HEK293 (cell line): Measurements from ENCODE around the gene CTIF.

Source experiments
- CTCF ChIA-PET: fragments of 350-600 bp; formaldehyde crosslinking; extraction: SDS; loops from one replicate; lab custom pipeline; 2021; ENCODE audit warnings: antibody characterized with exemption; lab: Yijun Ruan, JAX
- POLR2A ChIA-PET: fragments of 300-600 bp; formaldehyde crosslinking; extraction: SDS; loops from one replicate; lab custom pipeline; 2020; ENCODE audit warnings: antibody characterized with exemption, inconsistent platforms; lab: Yijun Ruan, JAX
- H3K27ac ChIP-seq: fragments of 200-500 bp; sonication (Bioruptor generic); 2 replicates; pipeline ENCODE4 v1.5.1; 2014; ENCODE audit warnings: low read depth, low read length, control low read depth, inconsistent platforms; ENCODE audit errors: extremely low read depth
- H3K36me3 ChIP-seq, 2 experiments: fragments of 200-500 bp in 1 of 2; sonication (Bioruptor generic) in 1 of 2; 1 replicate in 1 of 2; 2 replicates in 1 of 2; pipeline ENCODE4 v1.5.1; 2014 to 2017; ENCODE audit warnings: inconsistent platforms in 2 of 2, low read length in 2 of 2; ENCODE audit not compliant: control insufficient read depth in 2 of 2, insufficient read depth in 1 of 2
- H3K4me1 ChIP-seq: fragments of 200-500 bp; sonication (Bioruptor generic); 2 replicates; pipeline ENCODE4 v1.5.1; 2014; ENCODE audit warnings: mild to moderate bottlenecking, low read length, inconsistent platforms; ENCODE audit not compliant: control insufficient read depth, insufficient read depth
- H3K4me3 ChIP-seq: 2 replicates; pipeline ENCODE4 v1.5.1; 2011; ENCODE audit warnings: low read depth, mild to moderate bottlenecking, control low read depth, low read length, moderate library complexity
- H3K9me3 ChIP-seq: fragments of 200-500 bp; sonication (Bioruptor generic); 2 replicates; pipeline ENCODE4 v1.5.1; 2014; ENCODE audit warnings: low read depth, low read length, inconsistent platforms; ENCODE audit not compliant: control insufficient read depth, insufficient read depth
- AEBP2 ChIP-seq: fragments of 450-650 bp; formaldehyde crosslinking; IDR thresholded peaks from 2 replicates; pipeline ENCODE4 v1.5.1; 2016; ENCODE audit warnings: missing biosample characterization, missing genetic modification characterization, borderline replicate concordance
- CTCF ChIP-seq: fragments of 450-650 bp; formaldehyde crosslinking; IDR thresholded peaks from 2 replicates; pipeline ENCODE4 v1.5.1; 2016; ENCODE audit warnings: missing biosample characterization, missing genetic modification characterization
- ELK4 ChIP-seq: IDR thresholded peaks from 2 replicates; pipeline ENCODE4 v1.6.1; 2011; ENCODE audit warnings: mild to moderate bottlenecking, low read depth, low read length, borderline replicate concordance
- PRDM1 ChIP-seq: fragments of 450-650 bp; formaldehyde crosslinking; IDR thresholded peaks from 2 replicates; pipeline ENCODE4; 2016; ENCODE audit warnings: missing biosample characterization, missing genetic modification characterization
- SCRT1 ChIP-seq: fragments of 450-650 bp; formaldehyde crosslinking; IDR thresholded peaks from 2 replicates; pipeline ENCODE4 v1.5.1; 2016; ENCODE audit warnings: missing biosample characterization, missing genetic modification characterization, borderline replicate concordance
- SETDB1 ChIP-seq: IDR thresholded peaks from one replicate; pipeline ENCODE4 v1.6.1; 2017; ENCODE audit warnings: mild to moderate bottlenecking, low read length, moderate library complexity, mixed read lengths; ENCODE audit not compliant: insufficient read length
- TSHZ1 ChIP-seq: fragments of 450-650 bp; formaldehyde crosslinking; IDR thresholded peaks from 2 replicates; pipeline ENCODE4 v1.5.1; 2016; ENCODE audit warnings: missing biosample characterization, missing genetic modification characterization, borderline replicate concordance
- WT1 ChIP-seq: fragments of 450-650 bp; formaldehyde crosslinking; IDR thresholded peaks from 2 replicates; pipeline ENCODE4 v1.5.1; 2016; ENCODE audit warnings: missing biosample characterization, missing genetic modification characterization
- ZFP41 ChIP-seq: fragments of 450-650 bp; formaldehyde crosslinking; IDR thresholded peaks from 2 replicates; pipeline ENCODE4 v1.5.1; 2016; ENCODE audit warnings: missing biosample characterization, missing genetic modification characterization, borderline replicate concordance
- ZFP69B ChIP-seq: fragments of 450-650 bp; formaldehyde crosslinking; IDR thresholded peaks from 2 replicates; pipeline ENCODE4 v1.5.1; 2016; ENCODE audit warnings: missing biosample characterization, missing genetic modification characterization
- ZNF221 ChIP-seq: fragments of 450-650 bp; formaldehyde crosslinking; IDR thresholded peaks from 2 replicates; pipeline ENCODE4 v1.5.1; 2017; ENCODE audit warnings: missing biosample characterization, missing genetic modification characterization, borderline replicate concordance
- ZNF239 ChIP-seq: fragments of 450-650 bp; formaldehyde crosslinking; IDR thresholded peaks from 2 replicates; pipeline ENCODE4 v1.5.1; 2016; ENCODE audit warnings: missing biosample characterization, missing genetic modification characterization
- ZNF266 ChIP-seq: fragments of 450-650 bp; formaldehyde crosslinking; IDR thresholded peaks from 2 replicates; pipeline ENCODE4 v1.5.1; 2016; ENCODE audit warnings: missing biosample characterization, missing genetic modification characterization, low read depth
- ZNF350 ChIP-seq: fragments of 450-650 bp; formaldehyde crosslinking; IDR thresholded peaks from 2 replicates; pipeline ENCODE4 v1.5.0; 2017; ENCODE audit warnings: missing biosample characterization, mild to moderate bottlenecking, missing genetic modification characterization
- ZNF394 ChIP-seq: fragments of 450-650 bp; formaldehyde crosslinking; IDR thresholded peaks from 2 replicates; pipeline ENCODE4 v1.5.1; 2016; ENCODE audit warnings: missing biosample characterization, missing genetic modification characterization, mild to moderate bottlenecking, moderate library complexity, borderline replicate concordance
- ZNF404 ChIP-seq: fragments of 450-650 bp; formaldehyde crosslinking; IDR thresholded peaks from 2 replicates; pipeline ENCODE4 v1.5.1; 2017; ENCODE audit warnings: missing biosample characterization, missing genetic modification characterization
- ZNF610 ChIP-seq: fragments of 450-650 bp; formaldehyde crosslinking; IDR thresholded peaks from 2 replicates; pipeline ENCODE4 v1.5.1; 2016; ENCODE audit warnings: missing biosample characterization, missing genetic modification characterization, borderline replicate concordance
- ZNF621 ChIP-seq: fragments of 450-650 bp; formaldehyde crosslinking; IDR thresholded peaks from 2 replicates; pipeline ENCODE4 v1.5.1; 2017; ENCODE audit warnings: missing biosample characterization, missing genetic modification characterization

The CTIF gene

GRCh38 chr18:48767090-48767690 lies 228.4 kb downstream of the CTIF start (continued):
- TF ChIP-seq ELK4 (no peak), ZNF266 (tag by site-specific recombination) (no peak)

- TF ChIP-seq PRDM1 (tag by site-specific recombination) (no peak), CTCF (peak; percentile 32; the same call in 1 of the 2 replicates), ZNF221 (tag by site-specific recombination) (no peak)
- Histone ChIP-seq H3K4me3 (no peak overlapping the region), H3K9me3 (no peaks in the 10 kb centered on the region), H3K36me3 (no peaks in the 10 kb centered on the region), H3K27ac (no peak overlapping the region), H3K4me1 (no peaks in the 10 kb centered on the region)
- ChIA-PET POLR2A (no interaction called here), CTCF (interaction anchor here (0.6 to 1.2 kb wide), 3 partner anchors 10 to 253 kb away, joined by 3 to 5 read pairs (median 3); no protein-coding TSS in a partner anchor)
Measured at GRCh38 chr18:48769006-48769636, 230.3 kb downstream of the CTIF start.

GRCh38 chr18:48770243-48770642 lies 231.4 kb downstream of the CTIF start:
- CTCF ChIA-PET: interaction anchor here (1.2 kb wide), 1 partner anchor 252 kb away, joined by 3 read pairs; no protein-coding TSS in a partner anchor
- TF ChIP-seq ZFP41 (tag by site-specific recombination): no peak
- peak; percentile 72; the same call in 1 of the 2 replicates for TF ChIP-seq ZNF239 (tag by site-specific recombination)
- no peak for TF ChIP-seq ZNF404 (tag by site-specific recombination)
- Histone ChIP-seq H3K9me3 (no peaks in the 10 kb centered on the region), H3K4me3 (no peak overlapping the region), H3K36me3 (no peaks in the 10 kb centered on the region), H3K4me1 (no peaks in the 10 kb centered on the region), H3K27ac (no peak overlapping the region)
- POLR2A ChIA-PET: no interaction called here

GRCh38 chr18:48771641-48772375 lies 233.0 kb downstream of the CTIF start:
- Histone ChIP-seq H3K27ac (no peak overlapping the region), H3K4me1 (no peaks in the 10 kb centered on the region), H3K4me3 (no peak overlapping the region), H3K9me3 (no peaks in the 10 kb centered on the region), H3K36me3 (no peaks in the 10 kb centered on the region)
- POLR2A ChIA-PET: no interaction called here
- CTCF ChIA-PET: no interaction called here
- TF ChIP-seq ZNF350 (tag by site-specific recombination) (no peak), SCRT1 (tag by site-specific recombination) (no peak), AEBP2 (no peak), SETDB1 (no peak), ZNF610 (tag by site-specific recombination) (no peak), ZNF394 (tag by site-specific recombination) (no peak), ZNF621 (no peak), TSHZ1 (no peak), ZFP69B (tag by site-specific recombination) (no peak), WT1 (tag by site-specific recombination) (no peak)
